ENCODE data around the gene DENND6B.

The DENND6B gene

GRCh38 chr22:50269573-50269969 lies 57.2 kb downstream of the DENND6B start:
- DNase-seq: no peak

GRCh38 chr22:50268655-50269113 lies 58.1 kb downstream of the DENND6B start:
- no peak for DNase-seq

- peak; percentile 42 to 52 (median 47) for DNase-seq
Observed at GRCh38 chr22:50267591-50268390, 59.0 kb downstream of the DENND6B start.

GRCh38 chr22:50266994-50267393 lies 59.8 kb downstream of the DENND6B start:
- no peak for DNase-seq

GRCh38 chr22:50264946-50265669 lies 61.7 kb downstream of the DENND6B start:
- DNase-seq: no peak

- DNase-seq: no peak
Observed at GRCh38 chr22:50264104-50264745, 62.6 kb downstream of the DENND6B start.

GRCh38 chr22:50262973-50263617 lies 63.7 kb downstream of the DENND6B start:
- DNase-seq: no peak

- DNase-seq: no peak
Observed at GRCh38 chr22:50262460-50262911, 64.3 kb downstream of the DENND6B start.

- DNase-seq: no peak
Observed at GRCh38 chr22:50261615-50262459, 65.0 kb downstream of the DENND6B start, which contains the start of gene MAPK12. MAPK12 (minus strand) TSS chr22:50261683; CDS start chr22:50261509, 174 bp downstream.

GRCh38 chr22:50260801-50261614 lies 65.8 kb downstream of the DENND6B start:
- peak in 1 of 5 donors; percentile 39 for DNase-seq

- no peak for DNase-seq
Observed at GRCh38 chr22:50260434-50260800, 66.4 kb downstream of the DENND6B start.

GRCh38 chr22:50259302-50259701 lies 67.5 kb downstream of the DENND6B start:
- no peak for DNase-seq

Measured in T-helper 1 cell (primary cell).